ENCODE measurements around the gene ITPK1.
"Not testable (repeated sequence)": the region's sequence is repeated elsewhere in the genome, so short reads cannot be mapped to it uniquely, and the experiment has no call there.

The ITPK1 gene

GRCh38 chr14:93128725-93129459, 13.2 kb upstream of the ITPK1 start:
- no peak for DNase-seq

DNA sequence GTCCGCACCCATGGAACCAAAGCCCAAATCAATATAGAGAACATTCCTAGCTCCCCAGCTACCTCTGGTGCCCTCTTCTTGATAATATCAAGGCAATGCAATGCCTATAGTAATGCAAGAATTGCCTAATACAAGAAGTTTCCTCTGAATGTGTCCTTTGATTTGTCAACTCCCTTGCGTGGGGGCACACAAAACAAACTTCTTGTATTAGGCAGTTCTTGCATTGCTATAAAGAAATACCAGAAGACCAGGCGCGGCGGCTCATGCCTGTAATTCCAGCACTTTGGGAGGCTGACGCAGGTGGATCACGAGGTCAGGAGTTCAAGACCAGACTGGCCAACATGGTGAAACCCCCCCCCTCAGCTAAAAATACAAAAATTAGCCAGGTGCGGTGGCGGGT, 10.4 kb upstream of the ITPK1 start:
- no peak for DNase-seq

GRCh38 chr14:93122826-93123225, 7.1 kb upstream of the ITPK1 start:
- DNase-seq, result no peak

DNA sequence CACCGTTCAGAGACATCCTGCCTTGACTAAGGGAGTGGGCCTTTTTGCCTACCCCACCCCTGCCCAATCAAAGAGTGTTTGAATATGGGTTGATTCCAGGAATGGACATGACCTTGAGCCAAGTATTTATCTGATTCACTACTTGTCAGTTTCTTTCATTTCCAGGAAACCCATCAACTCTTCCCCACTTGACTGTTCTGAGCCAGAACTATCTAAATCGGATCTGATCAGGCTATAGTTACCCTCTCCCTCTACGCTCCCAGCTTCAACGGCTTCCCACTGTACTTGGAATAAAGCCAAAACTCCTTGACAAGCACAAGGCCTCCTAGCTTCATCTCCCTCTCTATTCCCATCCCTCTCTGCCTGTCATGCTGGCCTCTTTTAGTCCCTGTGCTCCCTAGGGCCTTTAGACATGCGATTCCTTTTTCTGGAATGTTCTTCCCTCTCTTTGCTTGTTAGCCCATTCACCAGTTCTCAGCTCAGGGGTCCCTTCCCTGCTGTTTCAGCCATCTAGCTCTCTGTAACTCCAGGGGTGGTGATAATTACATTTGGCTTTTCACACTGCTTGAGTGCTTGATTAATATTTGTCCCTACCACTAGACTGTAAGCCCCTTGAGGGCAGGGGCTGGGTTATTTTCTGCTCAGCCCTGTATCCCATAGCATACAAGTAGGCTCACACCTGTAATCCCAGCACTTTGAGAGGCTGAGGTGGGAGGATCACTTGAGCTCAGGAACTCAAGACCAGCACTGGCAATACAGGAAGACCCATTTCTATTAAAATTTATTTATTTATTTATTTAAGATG, 5.5 kb upstream of the ITPK1 start:
- no peak for DNase-seq

- no peak for DNase-seq
Observed at GRCh38 chr14:93120517-93120916, 4.8 kb upstream of the ITPK1 start.

DNA sequence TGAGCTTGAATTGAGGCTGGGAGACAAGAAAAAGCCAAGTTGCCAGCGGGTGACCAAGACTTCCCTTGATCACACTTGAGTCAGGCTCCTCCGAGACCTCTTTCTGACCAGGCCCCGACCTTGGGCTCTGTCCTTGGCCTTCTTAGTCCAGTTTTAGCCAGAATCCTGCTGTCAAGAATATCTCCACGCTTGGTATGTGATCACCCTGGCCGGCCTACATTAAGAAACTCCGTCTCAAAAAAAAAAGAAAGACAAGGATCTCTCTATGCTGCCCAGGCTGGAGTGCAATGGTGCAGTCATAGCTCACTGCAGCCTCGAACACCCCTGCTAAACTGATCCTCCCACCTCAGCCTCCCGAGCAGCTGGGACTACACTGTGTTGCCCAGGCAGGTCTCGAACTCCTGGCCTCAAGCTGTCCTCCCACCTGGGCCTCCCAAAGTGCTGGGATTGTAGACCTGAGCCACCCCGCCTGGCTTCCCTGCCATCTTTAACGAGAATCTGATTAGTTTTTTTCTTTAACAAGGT, 1.0 kb upstream of the ITPK1 start:
- DNase-seq, result no peak

DNA sequence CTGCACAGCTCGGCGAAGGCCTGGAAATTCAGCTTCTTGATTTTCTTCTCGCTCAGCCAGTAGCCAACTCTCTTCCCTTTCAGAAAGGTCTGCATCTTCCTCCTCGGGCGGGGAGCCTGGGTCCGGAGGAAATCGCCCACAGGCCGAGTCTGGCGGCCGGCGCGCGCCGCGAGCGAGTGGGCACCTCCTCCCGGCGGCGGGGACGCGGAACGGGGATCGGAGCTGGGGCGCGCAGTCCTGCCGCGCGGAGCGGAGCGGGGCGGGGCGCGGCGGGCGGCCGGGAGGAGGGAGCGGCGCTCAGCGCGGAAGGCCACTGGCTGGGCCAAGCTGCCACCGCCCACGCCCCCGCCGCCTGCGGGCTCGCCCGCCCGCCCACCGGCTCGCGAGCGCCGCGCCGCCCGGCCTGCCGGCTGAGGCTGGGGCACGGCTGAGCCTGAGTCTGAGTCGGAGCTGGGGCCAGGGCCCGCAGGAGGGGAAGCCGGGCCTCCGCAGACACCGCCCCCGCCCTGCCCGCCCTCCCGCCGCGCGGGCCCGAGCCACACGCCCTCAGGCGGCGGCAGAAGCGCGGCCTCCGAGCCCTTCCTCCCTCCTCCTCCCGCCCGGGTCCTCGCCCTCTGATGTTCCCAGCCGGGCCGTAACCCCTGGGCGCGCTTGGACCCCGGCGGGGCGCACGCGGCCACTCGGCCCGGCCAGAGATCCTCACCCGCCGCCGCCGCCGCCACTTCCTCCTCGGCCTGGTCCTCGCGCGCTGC, 480 bp downstream of the ITPK1 start:
- peak; percentile 83 for DNase-seq

DNA sequence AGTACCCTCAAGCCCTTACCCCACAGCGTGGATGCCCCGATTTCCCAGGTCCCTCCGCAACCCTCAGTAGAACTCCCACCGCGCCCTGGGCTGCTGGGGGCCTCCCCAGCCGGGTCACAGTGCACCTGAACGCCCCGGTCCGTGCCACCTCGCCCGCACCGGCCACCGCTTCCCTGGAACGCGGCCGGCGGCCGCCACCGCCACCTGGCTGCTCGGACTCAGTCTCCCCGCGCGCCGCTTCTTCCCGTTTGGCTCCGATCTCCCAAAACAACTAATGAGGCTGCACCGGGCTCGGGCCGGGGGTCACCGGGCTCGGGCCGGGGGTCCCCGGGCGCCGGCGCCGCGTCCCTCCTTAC, 1.0 kb downstream of the ITPK1 start:
- DNase-seq, result peak; percentile 32

GRCh38 chr14:93114068-93114710, 1.5 kb downstream of the ITPK1 start:
- no peak for DNase-seq

DNA sequence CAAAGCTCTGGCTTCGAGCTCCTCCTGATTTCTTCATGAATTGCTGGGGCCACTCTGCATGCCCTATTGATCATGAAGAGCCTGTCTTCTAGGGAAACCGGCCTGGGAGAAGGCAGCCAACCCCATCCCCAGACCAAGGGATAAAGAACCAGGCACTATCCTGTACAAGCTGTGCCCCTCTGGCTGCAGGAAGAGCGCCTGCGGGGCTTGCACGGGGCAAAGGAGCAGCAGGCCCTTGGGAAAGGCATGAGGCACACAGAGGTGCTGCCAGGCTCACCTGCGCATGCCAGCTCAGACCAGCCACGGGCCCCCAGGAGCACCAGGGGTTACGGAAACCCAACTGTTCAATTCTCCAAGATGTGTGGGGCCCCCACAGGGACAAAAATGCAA, 2.1 kb downstream of the ITPK1 start:
- no peak for DNase-seq

DNA sequence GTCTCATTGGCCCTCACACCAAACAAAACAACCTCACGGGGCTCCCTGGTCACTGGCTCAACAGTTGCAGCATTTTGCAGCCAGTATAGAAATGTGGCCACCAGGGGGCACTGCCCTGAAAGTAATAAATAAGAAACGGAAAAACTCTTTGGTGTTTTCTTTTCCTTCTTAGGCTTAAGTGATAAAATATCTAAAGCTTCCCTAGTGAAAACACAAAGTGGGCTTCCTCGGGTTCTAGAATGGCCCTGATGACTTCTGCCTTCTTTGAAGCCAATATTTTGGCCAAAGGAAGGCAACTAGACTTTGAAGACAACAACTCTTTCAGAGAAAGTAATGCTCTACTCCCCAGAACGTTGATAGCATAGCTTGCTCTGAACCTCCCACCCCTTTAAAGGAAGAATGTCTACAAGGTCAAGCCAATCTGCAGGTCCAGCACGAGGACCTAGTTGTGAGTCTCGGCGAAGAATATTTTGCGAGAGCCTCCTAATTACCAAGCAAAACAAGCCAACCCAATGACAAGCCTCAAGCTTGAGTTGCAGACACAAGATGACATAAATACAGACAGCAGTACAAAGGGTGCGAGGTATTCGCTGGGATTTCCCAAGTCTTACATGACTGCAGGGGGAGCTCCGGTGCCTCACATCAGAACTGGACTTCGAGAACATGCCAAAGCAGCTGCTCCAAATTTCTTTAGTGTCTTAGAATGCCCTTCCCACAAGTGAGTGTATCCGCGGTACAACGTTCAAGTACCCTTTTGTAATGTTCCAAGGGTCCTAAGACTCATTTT, 2.6 kb downstream of the ITPK1 start:
- DNase-seq, result no peak

- DNase-seq, result not testable (repeated sequence)
Observed at GRCh38 chr14:93111541-93111940, 4.2 kb downstream of the ITPK1 start.

GRCh38 chr14:93110856-93111419, 4.8 kb downstream of the ITPK1 start:
- DNase-seq, result no peak

DNA sequence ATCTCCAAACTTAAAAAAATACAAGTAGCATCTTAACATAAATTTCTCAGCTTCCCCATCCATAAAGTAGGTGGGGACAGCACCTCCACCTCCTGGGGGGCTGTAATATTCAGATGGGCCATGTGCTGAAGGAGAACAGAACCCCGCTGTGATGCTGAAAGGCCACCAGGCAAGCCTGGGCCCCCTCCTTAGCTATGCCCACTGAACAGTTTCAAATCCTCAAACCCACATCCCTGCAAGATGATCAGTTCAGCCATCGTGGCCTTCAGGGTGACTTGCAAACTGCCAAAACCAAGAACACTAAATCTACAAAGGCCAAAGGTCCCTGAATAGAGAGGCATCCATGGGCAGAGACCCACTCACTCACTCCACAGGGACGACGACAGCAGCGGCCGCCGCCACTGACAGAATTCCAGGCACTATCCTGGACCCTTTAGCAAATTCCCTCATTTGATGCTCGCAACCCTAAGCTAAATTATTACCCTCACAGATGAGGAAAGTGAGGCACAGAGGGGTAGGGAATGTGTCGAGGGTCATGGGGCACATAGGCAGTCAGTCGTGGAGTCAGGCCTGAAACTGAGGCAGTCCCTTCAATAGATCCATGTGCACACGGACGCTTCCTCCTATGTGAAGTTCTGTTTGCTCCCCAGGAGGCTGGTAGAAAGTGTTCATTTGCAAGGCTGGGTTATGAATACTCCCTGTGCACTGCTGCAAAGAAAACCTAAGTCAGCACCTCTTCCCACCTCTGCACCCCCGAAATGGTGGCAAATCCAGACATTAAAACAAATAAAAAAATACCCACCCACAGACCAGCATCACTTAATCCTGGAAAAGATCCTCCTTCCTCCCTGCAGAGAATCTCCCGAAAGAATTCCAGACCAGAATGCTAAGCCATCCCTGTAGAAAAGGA, 5.9 kb downstream of the ITPK1 start:
- DNase-seq, result no peak

DNA sequence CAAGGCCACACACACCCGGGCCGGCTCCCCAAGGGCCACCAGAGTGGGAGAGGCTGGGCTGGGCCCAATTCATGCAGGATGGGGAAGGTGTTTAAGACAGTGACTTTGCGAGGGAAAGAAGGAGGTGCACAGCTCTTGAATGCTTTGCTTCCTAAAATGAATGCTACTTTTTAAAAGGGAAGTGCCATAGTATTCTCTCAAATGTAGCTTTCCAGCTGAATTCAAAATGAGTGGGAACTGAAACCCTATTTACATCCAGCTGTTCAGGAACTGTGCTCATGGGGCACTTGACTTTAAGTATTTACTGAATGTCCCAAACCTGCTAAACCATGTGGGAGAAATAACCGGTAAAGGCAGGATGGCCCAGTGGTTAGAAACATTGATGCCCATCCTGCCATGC, 7.6 kb downstream of the ITPK1 start:
- no peak for DNase-seq

GRCh38 chr14:93107453-93107852, 8.3 kb downstream of the ITPK1 start:
- DNase-seq, result no peak

DNA sequence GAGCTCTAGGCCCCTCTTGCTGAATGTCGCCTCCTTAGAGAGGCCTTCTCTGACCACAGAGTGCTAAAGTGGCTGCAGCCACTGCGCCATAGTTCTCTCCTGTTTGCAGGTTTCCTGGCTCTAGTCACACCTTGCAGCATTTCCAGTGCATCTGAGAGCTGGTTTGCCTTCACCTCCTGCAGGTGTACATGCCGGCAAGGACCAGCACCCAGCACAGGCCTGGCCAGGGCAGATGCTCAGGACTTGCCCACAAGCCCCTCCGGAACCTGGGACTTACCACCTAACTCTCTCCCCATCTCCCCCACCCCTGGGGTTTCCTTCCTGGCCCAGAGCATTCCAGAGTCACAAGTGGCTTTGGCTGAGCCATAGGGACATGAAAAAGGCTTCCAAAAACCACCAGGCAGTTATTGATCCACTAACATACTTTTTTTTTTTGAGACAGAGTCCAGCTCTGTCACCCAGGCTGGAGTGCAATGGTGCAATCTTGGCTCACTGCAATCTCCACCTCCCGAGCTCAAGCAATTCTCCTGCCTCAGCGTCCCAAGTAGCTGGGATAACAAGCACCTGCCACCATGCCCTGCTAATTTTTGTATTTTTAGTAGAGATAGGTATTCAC, 9.1 kb downstream of the ITPK1 start:
- no peak for DNase-seq

- DNase-seq, result not testable (repeated sequence)
Observed at GRCh38 chr14:93105856-93106255, 9.9 kb downstream of the ITPK1 start.

GRCh38 chr14:93105362-93105761, 10.4 kb downstream of the ITPK1 start:
- no peak for DNase-seq

DNA sequence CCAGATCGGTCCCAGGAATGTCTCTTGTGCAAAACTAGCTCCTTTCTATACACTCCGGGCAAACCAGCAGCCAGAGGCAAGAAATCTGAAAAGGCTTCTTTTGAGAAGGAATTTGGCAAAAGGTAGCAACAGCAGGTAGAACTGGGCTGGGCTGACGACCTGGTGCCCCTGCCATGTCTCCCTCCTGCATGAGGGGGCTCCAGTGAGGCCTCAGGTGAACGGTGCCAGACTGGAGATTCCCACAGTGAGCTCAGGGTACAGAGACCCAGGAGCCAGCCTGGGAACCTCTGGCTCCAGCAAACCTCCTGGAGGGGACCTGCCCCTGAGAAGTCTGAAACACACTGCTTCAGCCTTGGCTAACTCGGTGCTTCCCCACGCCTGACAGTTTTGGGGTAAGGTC, 10.8 kb downstream of the ITPK1 start:
- DNase-seq, result no peak

Data from activated gamma-delta T cell (primary cell).